GM12801 (cell line): ENCODE measurements around the gene TBKBP1.

Experiments
- TF ChIP-seq, protein P1 (sequence below): IDR thresholded peaks from one replicate; pipeline ENCODE4 v1.5.1; 2011; ENCODE audit warnings: control low read depth; ENCODE audit not compliant: insufficient read length; ENCODE audit errors: extremely low read depth

Gene TBKBP1

DNA sequence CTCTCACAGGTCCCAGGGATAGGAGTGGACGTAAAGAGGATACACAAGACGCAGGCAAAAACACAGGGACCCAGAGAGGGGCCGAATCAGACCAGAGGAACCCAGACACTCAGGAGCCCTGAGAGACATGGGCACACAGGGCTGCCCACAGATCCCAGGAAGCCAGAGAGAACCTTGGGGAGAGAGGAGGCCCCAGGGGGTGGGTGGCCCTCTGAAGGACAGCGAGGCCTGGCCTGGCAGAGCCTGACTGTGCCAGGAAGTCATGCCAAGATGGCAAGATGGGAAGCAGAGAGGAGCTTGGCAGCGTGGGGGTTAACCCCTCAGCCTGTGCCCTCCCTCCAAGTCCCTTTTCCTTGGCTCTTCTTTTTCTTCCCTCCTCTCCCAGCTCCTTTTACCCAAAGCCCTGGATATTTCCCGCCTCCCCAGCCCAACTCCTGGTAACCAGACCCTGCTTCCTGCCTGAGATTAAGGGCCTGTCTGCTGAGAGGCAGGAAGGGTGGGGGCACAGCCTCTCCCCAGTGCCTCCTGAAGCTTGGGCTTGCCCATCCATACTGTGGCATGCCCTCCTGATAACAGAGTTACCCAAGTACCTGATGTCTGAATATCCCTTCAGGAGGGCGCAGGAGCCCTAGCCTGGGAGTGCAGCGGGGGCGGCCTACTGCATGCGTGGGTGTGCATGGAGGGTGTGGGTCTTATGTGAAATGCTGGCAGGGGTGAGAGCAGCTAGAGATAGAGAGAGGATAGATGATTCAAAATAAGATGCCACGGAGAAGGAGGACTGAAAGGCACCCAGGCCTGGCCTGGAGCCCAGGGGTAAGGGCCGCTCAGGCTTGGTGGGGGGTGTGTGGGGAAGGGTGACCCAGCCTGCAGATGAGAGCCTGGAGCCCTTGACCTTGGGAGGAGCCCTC is 33.1 kb downstream of the TBKBP1 start:
- TF ChIP-seq, protein P1, sequence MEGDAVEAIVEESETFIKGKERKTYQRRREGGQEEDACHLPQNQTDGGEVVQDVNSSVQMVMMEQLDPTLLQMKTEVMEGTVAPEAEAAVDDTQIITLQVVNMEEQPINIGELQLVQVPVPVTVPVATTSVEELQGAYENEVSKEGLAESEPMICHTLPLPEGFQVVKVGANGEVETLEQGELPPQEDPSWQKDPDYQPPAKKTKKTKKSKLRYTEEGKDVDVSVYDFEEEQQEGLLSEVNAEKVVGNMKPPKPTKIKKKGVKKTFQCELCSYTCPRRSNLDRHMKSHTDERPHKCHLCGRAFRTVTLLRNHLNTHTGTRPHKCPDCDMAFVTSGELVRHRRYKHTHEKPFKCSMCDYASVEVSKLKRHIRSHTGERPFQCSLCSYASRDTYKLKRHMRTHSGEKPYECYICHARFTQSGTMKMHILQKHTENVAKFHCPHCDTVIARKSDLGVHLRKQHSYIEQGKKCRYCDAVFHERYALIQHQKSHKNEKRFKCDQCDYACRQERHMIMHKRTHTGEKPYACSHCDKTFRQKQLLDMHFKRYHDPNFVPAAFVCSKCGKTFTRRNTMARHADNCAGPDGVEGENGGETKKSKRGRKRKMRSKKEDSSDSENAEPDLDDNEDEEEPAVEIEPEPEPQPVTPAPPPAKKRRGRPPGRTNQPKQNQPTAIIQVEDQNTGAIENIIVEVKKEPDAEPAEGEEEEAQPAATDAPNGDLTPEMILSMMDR = no peak

DNA sequence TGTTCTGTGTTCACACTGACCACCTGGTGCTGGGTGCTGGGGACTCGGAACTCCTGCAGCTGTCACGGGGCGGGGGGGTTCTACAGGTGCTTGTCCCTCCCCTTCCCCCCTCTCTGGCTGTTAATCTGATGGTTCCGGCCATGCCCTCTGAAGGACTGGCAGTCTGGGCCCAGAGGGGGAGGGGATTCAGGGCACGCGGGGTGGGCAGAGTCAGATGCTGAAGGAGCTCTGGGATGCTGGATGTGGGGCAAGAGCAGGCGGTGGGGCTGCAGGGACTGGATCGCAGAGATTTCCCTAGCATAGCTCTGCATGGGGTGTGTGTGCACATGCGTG is 33.7 kb downstream of the TBKBP1 start:
- TF ChIP-seq, protein P1 = no peak

DNA sequence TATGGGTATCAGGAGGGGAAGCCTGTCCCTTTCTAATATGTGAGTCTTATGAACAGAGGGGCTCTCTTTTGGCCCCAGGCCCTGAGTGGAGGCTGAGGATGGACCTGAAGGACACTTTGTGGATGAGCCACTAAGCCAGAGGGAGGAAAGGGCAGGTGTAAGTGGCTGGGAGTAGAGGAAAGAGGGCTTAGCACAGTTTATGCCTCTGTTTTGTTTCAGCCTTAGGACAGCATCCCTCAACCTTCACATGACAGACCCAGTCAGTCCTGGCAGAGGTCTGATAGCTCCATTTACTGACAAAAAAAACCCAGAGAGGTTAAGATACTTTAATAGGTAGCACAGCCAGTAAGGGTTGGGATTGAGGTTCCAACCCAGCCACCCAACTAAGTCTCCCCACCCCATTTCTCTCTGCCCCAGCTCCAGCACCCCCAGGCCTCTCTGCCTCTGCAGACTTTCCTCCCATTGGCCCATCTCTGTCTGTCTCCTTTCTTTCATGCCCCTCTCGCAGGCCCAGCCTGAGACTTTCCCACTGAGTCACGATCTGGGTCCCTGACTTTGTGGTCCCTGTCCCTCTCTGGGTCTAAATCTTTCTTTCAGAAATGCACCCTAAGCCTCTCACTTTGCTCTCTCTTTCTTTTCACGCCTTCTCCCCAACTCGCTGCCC is 34.4 kb downstream of the TBKBP1 start:
- TF ChIP-seq, protein P1 = no peak

DNA sequence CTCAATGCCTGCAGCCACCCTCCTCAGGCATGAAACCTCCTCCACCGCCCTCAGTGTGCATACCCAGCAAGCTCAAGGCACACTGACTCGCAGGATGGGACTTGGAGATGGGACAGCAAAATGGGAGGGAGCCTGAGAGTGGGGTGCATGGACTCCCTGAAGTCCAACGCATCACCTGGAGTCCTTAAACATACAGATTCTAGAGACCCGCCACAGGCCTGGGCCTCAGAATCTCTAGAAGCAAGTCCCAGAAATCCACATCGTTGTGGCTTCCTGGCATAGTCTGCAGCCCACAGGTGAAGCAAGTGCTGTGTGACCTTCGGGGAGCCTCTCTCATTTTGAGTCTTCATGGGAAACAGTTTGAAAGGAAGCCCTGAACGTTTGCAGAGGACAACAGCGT is 35.5 kb downstream of the TBKBP1 start:
- TF ChIP-seq, protein P1 = no peak

DNA sequence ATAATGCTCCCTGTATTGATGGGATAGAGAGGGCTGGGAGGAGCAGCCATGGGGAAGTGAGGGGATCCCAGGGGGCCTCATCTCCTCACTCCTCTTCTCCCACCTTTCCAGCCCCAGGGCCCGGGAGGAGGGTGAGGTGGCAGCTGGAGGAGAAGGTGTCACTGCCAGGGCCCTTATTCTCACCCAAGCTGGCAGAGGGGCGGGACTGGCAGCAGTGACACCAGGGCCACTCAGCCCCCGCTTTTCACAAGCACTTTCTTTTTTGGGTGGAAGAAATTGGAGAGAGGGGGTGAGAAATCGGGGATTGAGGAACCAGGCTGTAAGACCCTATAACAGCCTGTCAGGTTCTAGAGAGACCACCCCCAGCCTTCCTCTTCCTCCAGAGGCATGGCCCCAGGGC is 36.7 kb downstream of the TBKBP1 start:
- TF ChIP-seq, protein P1 = no peak

DNA sequence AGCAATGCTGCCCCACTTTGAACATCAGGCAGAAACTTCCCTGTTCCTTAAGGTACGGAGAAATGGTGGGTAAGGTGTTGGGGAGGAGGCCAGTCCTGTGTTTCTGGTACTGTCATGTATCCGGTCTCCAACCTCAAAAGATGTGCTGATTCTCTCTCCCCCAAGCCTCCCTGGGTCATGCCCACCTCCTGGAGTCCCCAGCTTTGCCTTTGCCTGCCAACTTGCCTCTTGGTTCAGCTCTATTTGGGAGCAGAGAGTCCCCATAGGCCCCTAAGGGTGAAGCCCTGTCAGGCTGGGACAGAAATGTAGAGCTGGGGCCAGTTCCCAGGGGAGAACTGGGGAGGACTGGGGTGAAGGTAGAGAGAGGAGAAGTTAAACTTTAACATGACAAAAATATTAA is 37.4 kb downstream of the TBKBP1 start:
- TF ChIP-seq, protein P1 = no peak

DNA sequence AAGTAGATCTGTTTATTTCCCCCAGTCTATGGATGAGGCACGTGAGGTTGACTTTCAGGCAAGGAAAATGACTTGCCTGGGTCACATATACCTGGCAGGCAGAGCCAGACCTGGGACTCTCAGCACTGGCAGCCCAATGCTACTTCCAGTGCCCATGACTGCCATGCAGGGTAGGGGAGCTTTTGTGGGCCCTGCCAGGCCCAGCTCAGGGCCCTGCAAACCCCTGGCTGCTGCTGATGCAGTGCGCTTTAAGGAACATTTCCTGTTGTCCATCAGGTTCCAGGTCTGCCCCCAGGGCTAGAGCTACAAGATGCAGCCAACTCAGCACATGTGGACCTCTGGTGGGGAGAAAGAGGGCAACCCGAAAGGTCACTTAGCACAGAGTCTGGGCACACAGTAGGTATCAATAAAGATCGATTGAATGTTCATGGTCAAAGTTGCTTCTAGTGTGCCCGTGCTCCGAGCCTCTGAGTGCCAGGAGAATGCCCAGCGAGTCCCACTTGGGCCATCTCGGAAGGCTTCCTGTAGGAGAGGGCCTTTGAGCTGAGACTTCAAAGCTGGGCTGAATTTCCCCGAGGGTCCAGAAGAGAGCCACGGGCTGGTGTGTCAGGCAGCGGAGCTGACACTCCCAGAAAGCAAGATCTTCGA is 38.6 kb downstream of the TBKBP1 start:
- TF ChIP-seq, protein P1 = no peak
